AG04450 (cell line): Measurements from ENCODE around the gene POU2AF1. TPM values are rescaled to one million over a fixed set of nuclear protein-coding genes. Genes with fewer than 3 reads are reported as not detected.

Experiments
- CTCF ChIA-PET: fragments of 300-600, 350-600 bp; formaldehyde crosslinking; extraction: SDS; loops from one replicate; lab custom pipeline; 2022; ENCODE audit warnings: antibody characterized with exemption, inconsistent platforms; lab: Charles Lee
- POLR2A ChIA-PET: fragments of 350-600 bp; formaldehyde crosslinking; extraction: SDS; loops from one replicate; lab custom pipeline; 2021; ENCODE audit warnings: antibody characterized with exemption, inconsistent platforms; lab: Yijun Ruan, JAX
- DNase-seq: peaks from one replicate; pipeline ENCODE4 v3.0.0-alpha.2; 2011; ENCODE audit warnings: low read depth, low spot score
- H3K27ac ChIP-seq: one replicate; pipeline ENCODE4 v1.5.1; 2012; ENCODE audit warnings: low read depth, low read length, control low read depth
- H3K27me3 ChIP-seq: one replicate; pipeline ENCODE4 v1.6.0; 2012; ENCODE audit warnings: low read length; ENCODE audit not compliant: control insufficient read depth, insufficient read depth
- H3K4me3 ChIP-seq: 2 replicates; pipeline ENCODE4 v1.5.1; 2011; ENCODE audit warnings: mild to moderate bottlenecking, low read depth, low read length, control low read depth
- H3K9me3 ChIP-seq: 2 replicates; pipeline ENCODE4 v1.5.1; 2012; ENCODE audit warnings: low read length; ENCODE audit not compliant: control insufficient read depth, insufficient read depth
- CTCF ChIP-seq: IDR thresholded peaks from 2 replicates; pipeline ENCODE4 v1.5.1; 2011; ENCODE audit warnings: low read depth, low read length, control low read depth, inconsistent platforms
- polyA plus RNA-seq: library from polyadenylated mRNA; depleted of rRNA; stranded (reverse); fragments of >200 nt; gene quantifications from 2 replicates; pipeline ENCODE4 v1.2.3, GENCODE V29; 2011

POU2AF1 gene
- polyA plus RNA-seq, 1 experiment, result not detected

GRCh38 chr11:111370902-111371578, 8.0 kb downstream of the POU2AF1 start:
- no peak for TF ChIP-seq CTCF
- ChIA-PET POLR2A (no interaction called here), CTCF (no interaction called here)
- Histone ChIP-seq H3K4me3 (no peak overlapping the region), H3K9me3 (no peaks in the 10 kb centered on the region), H3K27me3 (peaks cover 10% of the 10 kb centered on the region), H3K27ac (no peak overlapping the region)
- no peak for DNase-seq

- CTCF ChIA-PET, result no interaction called here
- DNase-seq, result no peak
- no peak for TF ChIP-seq CTCF
- no peak overlapping the region for H3K4me3 ChIP-seq
- H3K27ac ChIP-seq, result no peak overlapping the region
- no peaks in the 10 kb centered on the region for H3K9me3 ChIP-seq
- POLR2A ChIA-PET, result no interaction called here
- peaks cover 10% of the 10 kb centered on the region for H3K27me3 ChIP-seq
Measured at GRCh38 chr11:111370270-111370901, 8.7 kb downstream of the POU2AF1 start.

GRCh38 chr11:111368285-111368560, 10.9 kb downstream of the POU2AF1 start:
- no peak overlapping the region for H3K27ac ChIP-seq
- peaks cover 15% of the 10 kb centered on the region for H3K27me3 ChIP-seq
- no peak overlapping the region for H3K4me3 ChIP-seq
- ChIA-PET POLR2A (no interaction called here), CTCF (no interaction called here)
- H3K9me3 ChIP-seq, result no peaks in the 10 kb centered on the region
- no peak for TF ChIP-seq CTCF
- no peak for DNase-seq

GRCh38 chr11:111367411-111368284, 11.4 kb downstream of the POU2AF1 start:
- H3K27ac ChIP-seq, result no peak overlapping the region
- CTCF ChIA-PET, result no interaction called here
- H3K9me3 ChIP-seq, result no peaks in the 10 kb centered on the region
- DNase-seq, result no peak
- POLR2A ChIA-PET, result no interaction called here
- H3K4me3 ChIP-seq, result no peak overlapping the region
- no peak for TF ChIP-seq CTCF
- peaks cover 13% of the 10 kb centered on the region for H3K27me3 ChIP-seq
